Hematopoietic multipotent progenitor cell treated with erythropoietin and hydrocortisone succinate and interleukin-3 and kit ligand, for 4 days (in vitro differentiated cells): Measurements from ENCODE around the gene ITGA3.
A peak's percentile ranks its signal among the peaks of the same experiment; 100 is the strongest.
"Not testable (repeated sequence)": the region's sequence is repeated elsewhere in the genome, so short reads cannot be mapped to it uniquely, and the experiment has no call there.

Experiments
- DNase-seq: peaks from one replicate; pipeline ENCODE4 v3.0.0-alpha.2; 2015

The ITGA3 gene

GRCh38 chr17:50053654-50053960 is 2.3 kb upstream of the ITGA3 start:
- no peak for DNase-seq

GRCh38 chr17:50055055-50055425 is 870 bp upstream of the ITGA3 start:
- DNase-seq = no peak

- DNase-seq = peak; percentile 46
These were observed 479 bp downstream of the ITGA3 start for GRCh38 chr17:50056217-50056960.

- DNase-seq = no peak
These were observed 1.0 kb downstream of the ITGA3 start for GRCh38 chr17:50056961-50057330.

GRCh38 chr17:50057521-50057991 is 1.6 kb downstream of the ITGA3 start:
- DNase-seq = no peak

GRCh38 chr17:50058296-50058953 is 2.5 kb downstream of the ITGA3 start:
- DNase-seq = no peak

GRCh38 chr17:50059256-50059655 is 3.3 kb downstream of the ITGA3 start:
- DNase-seq = no peak

GRCh38 chr17:50059759-50060273 is 3.9 kb downstream of the ITGA3 start:
- no peak for DNase-seq

GRCh38 chr17:50060951-50061712 is 5.2 kb downstream of the ITGA3 start:
- no peak for DNase-seq

- not testable (repeated sequence) for DNase-seq
These were observed 5.8 kb downstream of the ITGA3 start for GRCh38 chr17:50061713-50062045.

- no peak for DNase-seq
These were observed 6.7 kb downstream of the ITGA3 start for GRCh38 chr17:50062293-50063243.

GRCh38 chr17:50063561-50064252 is 7.8 kb downstream of the ITGA3 start:
- DNase-seq = no peak

- no peak for DNase-seq
These were observed 8.5 kb downstream of the ITGA3 start for GRCh38 chr17:50064253-50065001.

GRCh38 chr17:50065056-50065455 is 9.1 kb downstream of the ITGA3 start:
- no peak for DNase-seq

- DNase-seq = no peak
These were observed 11.1 kb downstream of the ITGA3 start for GRCh38 chr17:50066995-50067394.

- no peak for DNase-seq
These were observed 12.1 kb downstream of the ITGA3 start for GRCh38 chr17:50067996-50068395.

- DNase-seq = no peak
These were observed 15.2 kb downstream of the ITGA3 start for GRCh38 chr17:50070908-50071680.

GRCh38 chr17:50071692-50072091 is 15.8 kb downstream of the ITGA3 start:
- no peak for DNase-seq

GRCh38 chr17:50072130-50072529 is 16.2 kb downstream of the ITGA3 start:
- no peak for DNase-seq

GRCh38 chr17:50072925-50073324 is 17.0 kb downstream of the ITGA3 start:
- no peak for DNase-seq

- DNase-seq = no peak
These were observed 18.3 kb downstream of the ITGA3 start for GRCh38 chr17:50074227-50074626.
